GM18858 (cell line): ENCODE measurements around the gene KRTAP4-5.
"Not testable (repeated sequence)": the region's sequence is repeated elsewhere in the genome, so short reads cannot be mapped to it uniquely, and the experiment has no call there.

Experiments used
- ATAC-seq: cut with Tn5 transposase; IDR thresholded peaks from one replicate; pipeline ENCODE4 v1.9.1; 2021; ENCODE audit not compliant: unreplicated experiment

KRTAP4-5 gene

GRCh38 chr17:41149652-41149985 lies at the start of gene KRTAP4-5:
Gene KRTAP4-5 (minus strand): TSS chr17:41149825. CDS start chr17:41149767, 58 bp downstream.
- ATAC-seq: no peak

GRCh38 chr17:41196068-41196467 lies 46.4 kb upstream of the KRTAP4-5 start:
- no peak for ATAC-seq

GRCh38 chr17:41190328-41190727 lies 40.7 kb upstream of the KRTAP4-5 start:
- no peak for ATAC-seq

GRCh38 chr17:41189837-41190318 lies 40.3 kb upstream of the KRTAP4-5 start, which contains the start of gene KRTAP9-1:
Gene KRTAP9-1 (plus strand): TSS chr17:41189887. CDS start chr17:41189887, 0 bp downstream.
- not testable (repeated sequence) for ATAC-seq

GRCh38 chr17:41186872-41187271 lies 37.2 kb upstream of the KRTAP4-5 start:
- ATAC-seq: no peak

- no peak for ATAC-seq
These were observed 35.4 kb upstream of the KRTAP4-5 start for GRCh38 chr17:41185001-41185400.

- no peak for ATAC-seq
These were observed 34.9 kb upstream of the KRTAP4-5 start, which contains the start of gene KRTAP4-1 for GRCh38 chr17:41184480-41184961. Gene KRTAP4-1 (minus strand): TSS chr17:41184911. CDS start chr17:41184854, 57 bp downstream.

GRCh38 chr17:41178843-41179616 lies 29.4 kb upstream of the KRTAP4-5 start:
- no peak for ATAC-seq

- no peak for ATAC-seq
These were observed 28.7 kb upstream of the KRTAP4-5 start for GRCh38 chr17:41178341-41178740.

- no peak for ATAC-seq
These were observed 28.2 kb upstream of the KRTAP4-5 start, which contains the start of gene KRTAP4-2 for GRCh38 chr17:41177727-41178271. Gene KRTAP4-2 (minus strand): TSS chr17:41178221. CDS start chr17:41178164, 57 bp downstream.

- no peak for ATAC-seq
These were observed 27.2 kb upstream of the KRTAP4-5 start for GRCh38 chr17:41176744-41177387.

- ATAC-seq: no peak
These were observed 22.3 kb upstream of the KRTAP4-5 start for GRCh38 chr17:41171886-41172285.

GRCh38 chr17:41168121-41168520 lies 18.5 kb upstream of the KRTAP4-5 start, which contains the start of gene KRTAP4-3:
Gene KRTAP4-3 (minus strand): TSS chr17:41168221. CDS start chr17:41168172, 49 bp downstream.
- no peak for ATAC-seq

GRCh38 chr17:41167561-41167960 lies 17.9 kb upstream of the KRTAP4-5 start:
- ATAC-seq: no peak

- ATAC-seq: no peak
These were observed 14.2 kb upstream of the KRTAP4-5 start for GRCh38 chr17:41163828-41164227.

GRCh38 chr17:41160648-41161047 lies 11.0 kb upstream of the KRTAP4-5 start, which contains the start of gene KRTAP4-4:
Gene KRTAP4-4 (minus strand): TSS chr17:41160748. CDS start chr17:41160691, 57 bp downstream.
- ATAC-seq: no peak

- not testable (repeated sequence) for ATAC-seq
These were observed 10.6 kb upstream of the KRTAP4-5 start for GRCh38 chr17:41160190-41160589.

GRCh38 chr17:41153856-41154255 lies 4.2 kb upstream of the KRTAP4-5 start:
- ATAC-seq: no peak

- ATAC-seq: no peak
These were observed 1.9 kb upstream of the KRTAP4-5 start for GRCh38 chr17:41151525-41151924.

GRCh38 chr17:41150026-41150425 lies 401 bp upstream of the KRTAP4-5 start:
- ATAC-seq: no peak

- ATAC-seq: not testable (repeated sequence)
These were observed 514 bp downstream of the KRTAP4-5 start for GRCh38 chr17:41148971-41149651.
